Ascending aorta (tissue), 2 donors: ENCODE results near the gene RNF187. TPM values are rescaled to one million over a fixed set of nuclear protein-coding genes. Genes with fewer than 3 reads are reported as not detected.

Source experiments
- DNase-seq, 2 donors: peaks; one replicate each; pipeline ENCODE4 v3.0.0-alpha.2; 2019; ENCODE audit warnings: low spot score in 2 of 2
- H3K27ac ChIP-seq, 2 donors: fragments of 200-600 bp; sonication (generic); one replicate each; pipeline ENCODE4 v1.5.1; 2016 to 2017; ENCODE audit warnings: mild to moderate bottlenecking in 1 of 2
- H3K27me3 ChIP-seq: fragments of 200-600 bp; sonication (generic); one replicate; pipeline ENCODE4 v1.5.1; 2017
- H3K36me3 ChIP-seq, 2 donors: fragments of 200-600 bp; sonication (generic); one replicate each; pipeline ENCODE4 v1.5.1; 2016
- H3K4me1 ChIP-seq, 2 donors: fragments of 200-600 bp; sonication (generic); one replicate each; pipeline ENCODE4 v1.5.1; 2016 to 2017; ENCODE audit warnings: mild to moderate bottlenecking in 1 of 2
- H3K4me3 ChIP-seq, 2 donors: fragments of 200-600 bp; sonication (generic); one replicate each; pipeline ENCODE4 v1.5.1; 2016 to 2017; ENCODE audit warnings: mild to moderate bottlenecking in 1 of 2
- H3K9me3 ChIP-seq, 2 donors: fragments of 200-600 bp; sonication (generic); one replicate each; pipeline ENCODE4 v1.5.1; 2016
- intact Hi-C: fragments of 100-400 bp; cut with DNase I; formaldehyde crosslinking; loops from one replicate; pipeline ENCODE4 v1.15.1; 2023
- total RNA-seq: library from RNA; depleted of rRNA; stranded (reverse); fragments of >200 nt; gene quantifications from one replicate; pipeline ENCODE4 v1.1.0, GENCODE V29; 2016
- TF ChIP-seq, protein P1 (sequence below), 3 experiments: fragments of 200-600 bp in 2 of 3; fragments of 450-650 bp in 1 of 3; sonication (generic) in 2 of 3; IDR thresholded peaks; one replicate each; pipeline ENCODE4 v1.5.1; 2016 to 2019; ENCODE audit warnings: antibody characterized with exemption in 3 of 3, mild to moderate bottlenecking in 1 of 3, moderate library complexity in 1 of 3

Gene RNF187
- total RNA-seq, 1 donor from 2014 or later = 24.3 TPM

DNA sequence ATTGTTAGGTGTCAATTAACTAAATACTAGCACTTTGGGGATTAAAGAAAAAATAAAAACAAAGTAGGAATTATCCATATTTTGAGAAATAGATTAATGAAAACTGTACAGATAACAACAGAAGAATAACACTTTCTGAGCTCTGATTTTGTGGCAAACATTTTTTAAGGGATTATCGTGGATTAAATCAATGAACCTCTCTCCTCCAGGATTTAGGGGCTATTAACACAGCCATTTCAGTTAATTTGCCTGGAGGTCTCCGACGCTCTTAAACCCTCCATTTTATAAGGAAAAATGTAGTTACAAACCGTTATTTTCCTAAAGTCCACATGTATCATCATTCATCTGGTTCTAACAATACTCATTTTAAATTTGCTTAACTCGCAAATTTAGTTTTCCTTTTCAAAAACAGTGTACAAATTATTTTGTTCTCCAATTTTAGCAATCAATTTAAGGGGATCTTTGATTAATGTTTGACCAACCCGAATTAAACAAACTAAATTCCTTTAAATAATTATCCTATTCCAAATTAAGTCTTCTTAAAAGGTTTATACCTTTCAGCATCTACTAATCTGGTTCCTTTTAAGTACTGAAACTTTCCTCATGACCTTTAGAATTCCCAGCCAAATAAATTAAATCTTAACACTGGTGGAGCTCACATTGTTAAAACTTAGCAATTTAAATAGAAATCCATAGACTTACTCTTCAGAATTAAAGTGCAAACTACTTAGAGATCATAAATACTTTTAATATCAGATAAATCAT lies 30.7 kb upstream of the RNF187 start:
- DNase-seq = no peak
- Histone ChIP-seq H3K4me3 (peak overlapping the region; percentile 60 to 75), H3K27me3 (peaks cover 6% of the 10 kb centered on the region), H3K36me3 (no peaks in the 10 kb centered on the region), H3K27ac (peak overlapping the region in 1 of 2 donors; percentile 79), H3K9me3 (no peaks in the 10 kb centered on the region), H3K4me1 (peaks cover 5 to 8% of the 10 kb centered on the region in 2 donors)
- TF ChIP-seq, protein P1, sequence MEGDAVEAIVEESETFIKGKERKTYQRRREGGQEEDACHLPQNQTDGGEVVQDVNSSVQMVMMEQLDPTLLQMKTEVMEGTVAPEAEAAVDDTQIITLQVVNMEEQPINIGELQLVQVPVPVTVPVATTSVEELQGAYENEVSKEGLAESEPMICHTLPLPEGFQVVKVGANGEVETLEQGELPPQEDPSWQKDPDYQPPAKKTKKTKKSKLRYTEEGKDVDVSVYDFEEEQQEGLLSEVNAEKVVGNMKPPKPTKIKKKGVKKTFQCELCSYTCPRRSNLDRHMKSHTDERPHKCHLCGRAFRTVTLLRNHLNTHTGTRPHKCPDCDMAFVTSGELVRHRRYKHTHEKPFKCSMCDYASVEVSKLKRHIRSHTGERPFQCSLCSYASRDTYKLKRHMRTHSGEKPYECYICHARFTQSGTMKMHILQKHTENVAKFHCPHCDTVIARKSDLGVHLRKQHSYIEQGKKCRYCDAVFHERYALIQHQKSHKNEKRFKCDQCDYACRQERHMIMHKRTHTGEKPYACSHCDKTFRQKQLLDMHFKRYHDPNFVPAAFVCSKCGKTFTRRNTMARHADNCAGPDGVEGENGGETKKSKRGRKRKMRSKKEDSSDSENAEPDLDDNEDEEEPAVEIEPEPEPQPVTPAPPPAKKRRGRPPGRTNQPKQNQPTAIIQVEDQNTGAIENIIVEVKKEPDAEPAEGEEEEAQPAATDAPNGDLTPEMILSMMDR (IDR thresholded peaks at IDR 0.05) = no peak
- intact Hi-C loops = no loop called here

DNA sequence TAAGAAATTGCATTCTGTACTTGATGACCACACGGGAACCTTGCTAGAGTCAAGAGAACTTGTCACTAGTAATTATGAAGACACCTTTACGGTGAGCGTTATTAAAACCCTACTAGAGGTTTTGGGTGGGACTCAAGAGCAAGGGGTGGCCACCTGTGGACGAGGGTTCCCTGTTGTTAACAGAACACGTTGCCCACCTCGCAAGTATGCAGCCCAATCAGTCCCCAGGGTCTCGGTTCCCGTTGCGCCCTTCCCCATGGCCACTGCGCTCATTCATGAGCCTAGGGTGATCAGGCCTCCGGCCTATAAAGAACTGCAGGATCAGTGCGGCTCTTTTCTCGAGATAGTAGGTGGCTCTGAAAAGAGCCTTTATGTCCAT lies 30.2 kb upstream of the RNF187 start:
- peaks cover 6% of the 10 kb centered on the region for H3K27me3 ChIP-seq
- H3K4me1 ChIP-seq = peaks cover 5 to 8% of the 10 kb centered on the region in 2 donors
- intact Hi-C loops = no loop called here
- no peaks in the 10 kb centered on the region for H3K9me3 ChIP-seq
- TF ChIP-seq, protein P1 (IDR thresholded peaks at IDR 0.05) = no peak
- peak overlapping the region; percentile 60 to 75 for H3K4me3 ChIP-seq
- DNase-seq = no peak
- H3K27ac ChIP-seq = peak overlapping the region; percentile 73 to 79
- no peaks in the 10 kb centered on the region for H3K36me3 ChIP-seq

DNA sequence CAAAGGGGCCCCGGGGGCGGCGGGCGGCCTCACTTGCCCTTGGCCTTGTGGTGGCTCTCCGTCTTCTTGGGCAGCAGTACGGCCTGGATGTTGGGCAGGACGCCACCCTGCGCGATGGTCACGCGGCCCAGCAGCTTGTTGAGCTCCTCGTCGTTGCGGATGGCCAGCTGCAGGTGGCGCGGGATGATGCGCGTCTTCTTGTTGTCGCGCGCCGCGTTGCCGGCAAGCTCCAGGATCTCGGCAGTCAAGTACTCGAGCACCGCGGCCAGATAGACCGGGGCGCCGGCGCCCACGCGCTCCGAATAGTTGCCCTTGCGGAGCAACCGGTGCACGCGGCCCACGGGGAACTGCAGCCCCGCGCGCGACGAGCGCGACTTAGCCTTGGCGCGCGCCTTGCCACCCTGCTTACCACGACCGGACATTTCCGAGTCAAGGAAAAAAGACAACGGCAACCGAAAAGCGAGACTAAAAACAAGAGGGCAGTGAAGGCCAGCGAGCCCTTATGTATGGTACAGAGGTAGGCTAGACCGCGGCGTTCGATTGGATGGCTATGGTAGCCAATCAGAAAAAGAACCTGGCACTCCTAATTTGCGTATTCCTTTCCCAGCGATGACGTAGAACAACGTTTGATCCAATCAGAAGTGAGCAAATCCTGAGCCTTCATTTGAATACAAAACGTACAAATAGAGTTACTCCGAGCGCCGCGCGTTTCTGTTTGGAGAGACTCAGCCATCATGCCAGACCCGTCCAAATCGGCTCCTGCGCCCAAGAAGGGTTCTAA lies 29.6 kb upstream of the RNF187 start:
- DNase-seq = peak; percentile 75 to 91
- no peaks in the 10 kb centered on the region for H3K9me3 ChIP-seq
- intact Hi-C loops = loop anchor here (2.0 kb wide), 1 partner anchor 29 kb away; the partner anchor contains the start of gene RNF187
- H3K27me3 ChIP-seq = peaks cover 6% of the 10 kb centered on the region
- H3K4me1 ChIP-seq = peaks cover 5 to 8% of the 10 kb centered on the region in 2 donors
- TF ChIP-seq, protein P1 (IDR thresholded peaks at IDR 0.05) = peak in 2 of 3 experiments; percentile 9 to 35
- H3K4me3 ChIP-seq = peak overlapping the region; percentile 60 to 75
- H3K36me3 ChIP-seq = no peaks in the 10 kb centered on the region
- peak overlapping the region; percentile 73 to 79 for H3K27ac ChIP-seq

DNA sequence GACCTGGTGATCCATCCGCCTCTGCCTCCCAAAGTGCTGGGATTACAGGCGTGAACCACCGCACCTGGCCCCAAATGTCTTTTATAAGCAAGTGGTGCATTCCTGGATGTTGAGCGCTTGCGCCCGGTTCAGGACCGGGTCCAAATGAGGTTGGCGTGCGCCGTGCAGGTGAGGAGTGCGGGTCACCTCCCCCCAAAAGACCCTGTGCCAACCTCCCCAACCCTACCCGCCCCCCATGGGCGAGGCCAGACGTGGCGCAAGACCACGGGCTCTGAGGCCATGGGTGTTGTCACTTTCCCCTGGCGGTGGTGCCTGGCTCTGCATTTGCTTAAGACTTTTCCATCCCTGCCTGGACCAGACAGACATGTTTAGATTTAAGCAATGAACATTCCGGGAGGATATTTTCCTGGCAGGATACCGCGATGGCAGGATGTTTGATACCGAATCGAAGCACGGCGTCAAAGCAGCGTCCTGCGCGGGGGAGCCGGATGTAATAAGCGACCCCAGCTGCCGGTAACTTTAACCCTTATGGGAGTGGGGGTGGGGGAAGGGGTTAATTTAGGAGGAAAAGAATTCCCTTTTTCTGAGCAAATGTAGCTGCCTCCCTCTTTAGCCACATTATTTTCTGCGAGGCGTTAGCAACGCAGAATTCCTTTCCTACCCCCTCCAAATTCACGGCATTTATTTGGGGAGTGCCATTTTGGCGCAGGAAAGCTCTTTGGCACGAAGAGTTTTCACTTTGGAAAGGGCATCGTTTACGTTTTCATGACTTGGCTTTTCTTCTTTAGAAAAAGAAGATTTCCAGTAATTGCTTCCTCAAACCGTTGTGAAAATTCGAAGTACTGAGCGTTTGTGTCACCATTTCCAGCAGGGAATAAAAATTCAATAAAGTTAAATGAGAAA lies 27.8 kb upstream of the RNF187 start:
- no peaks in the 10 kb centered on the region for H3K36me3 ChIP-seq
- H3K4me3 ChIP-seq = peak overlapping the region; percentile 7 to 75
- peak in 1 of 2 donors; percentile 75 for DNase-seq
- no peaks in the 10 kb centered on the region for H3K9me3 ChIP-seq
- intact Hi-C loops = loop anchor here (2.0 kb wide), 1 partner anchor 27 kb away; the partner anchor contains the start of gene RNF187
- H3K4me1 ChIP-seq = peaks cover 5 to 8% of the 10 kb centered on the region in 2 donors
- H3K27ac ChIP-seq = peak overlapping the region in 1 of 2 donors; percentile 79
- H3K27me3 ChIP-seq = peaks cover 6% of the 10 kb centered on the region
- TF ChIP-seq, protein P1 (IDR thresholded peaks at IDR 0.05) = peak; percentile 42 to 63 (median 62)

DNA sequence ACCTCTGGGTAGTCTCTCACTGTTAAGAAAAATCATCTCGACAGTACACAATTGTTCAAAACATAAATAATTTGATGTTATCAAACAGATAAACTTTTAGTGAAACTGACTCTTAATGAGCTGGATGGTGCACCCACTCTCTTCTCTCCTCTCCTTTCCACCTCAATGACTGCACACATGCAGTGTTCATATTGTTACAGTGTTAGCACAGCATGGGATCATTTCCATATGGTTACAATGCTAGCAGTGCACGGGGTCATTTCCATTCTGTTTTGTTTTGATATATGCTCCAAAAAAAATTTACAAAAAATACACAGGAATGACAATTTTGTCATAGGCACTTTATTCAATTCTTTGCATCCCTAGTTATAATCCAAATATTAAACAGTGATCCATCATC lies 26.4 kb upstream of the RNF187 start:
- Histone ChIP-seq H3K36me3 (no peaks in the 10 kb centered on the region), H3K9me3 (no peaks in the 10 kb centered on the region), H3K4me3 (no peak overlapping the region), H3K27ac (no peak overlapping the region), H3K27me3 (peaks cover 6% of the 10 kb centered on the region), H3K4me1 (peaks cover 5 to 8% of the 10 kb centered on the region in 2 donors)
- DNase-seq = no peak
- intact Hi-C loops = loop anchor here (5.0 kb wide), 1 partner anchor 54 kb away; the partner anchor contains the start of gene TRIM11
- TF ChIP-seq, protein P1 (IDR thresholded peaks at IDR 0.05) = no peak
